ENCODE data around the gene VCL. TPM values are rescaled to one million over a fixed set of nuclear protein-coding genes. Genes with fewer than 3 reads are reported as not detected.

The VCL gene
- total RNA-seq, 4 donors from 2014 or later, result 69.1 to 109 (median 90.1) TPM

GRCh38 chr10:73967022-73967429 is 30.9 kb upstream of the VCL start:
- no peak for TF ChIP-seq CTCF (IDR thresholded peaks at IDR 0.05)
- ATAC-seq (ENCODE audit: low FRiP score) (no peak), DNase-seq (ENCODE audit: low spot score) (no peak)

- TF ChIP-seq CTCF (IDR thresholded peaks at IDR 0.05), result no peak
- DNase-seq (ENCODE audit: low spot score), result no peak
- no peak for ATAC-seq (ENCODE audit: low FRiP score)
These were observed 30.4 kb upstream of the VCL start for GRCh38 chr10:73967544-73967943.

GRCh38 chr10:73968098-73968521 is 29.8 kb upstream of the VCL start:
- ATAC-seq (ENCODE audit: low FRiP score) (no peak), DNase-seq (ENCODE audit: low spot score) (no peak)
- no peak for TF ChIP-seq CTCF (IDR thresholded peaks at IDR 0.05)

- DNase-seq (ENCODE audit: low spot score), result no peak
- ATAC-seq (ENCODE audit: low FRiP score), result no peak
- TF ChIP-seq CTCF (IDR thresholded peaks at IDR 0.05), result no peak
These were observed 28.6 kb upstream of the VCL start for GRCh38 chr10:73969224-73969841.

GRCh38 chr10:73970845-73971244 is 27.1 kb upstream of the VCL start:
- ATAC-seq (ENCODE audit: low FRiP score) (no peak), DNase-seq (ENCODE audit: low spot score) (no peak)
- no peak for TF ChIP-seq CTCF (IDR thresholded peaks at IDR 0.05)

- TF ChIP-seq CTCF (IDR thresholded peaks at IDR 0.05), result no peak
- ATAC-seq (ENCODE audit: low FRiP score), result no peak
These were observed 26.1 kb upstream of the VCL start for GRCh38 chr10:73971636-73972354.

GRCh38 chr10:73973427-73973826 is 24.5 kb upstream of the VCL start:
- TF ChIP-seq CTCF (IDR thresholded peaks at IDR 0.05), result no peak
- ATAC-seq (ENCODE audit: low FRiP score) (no peak), DNase-seq (ENCODE audit: low spot score) (no peak)

More at GRCh38 chr10:73971636-73972354, 26.1 kb upstream of the VCL start:
- no peak for DNase-seq (ENCODE audit: low spot score)

All from omental fat pad (tissue), 4 donors.